Peyer's patch (tissue), 4 donors: Measurements from ENCODE around the gene NWD2.
A peak's percentile ranks its signal among the peaks of the same experiment; 100 is the strongest.

ENCODE experiments used
- CTCF ChIP-seq, 6 experiments: fragments of 450-650 bp in 4 of 6; fragments of 200-600 bp in 2 of 6; sonication (generic) in 1 of 6; IDR thresholded peaks; one replicate each; pipeline ENCODE4 v1.5.1; 2017 to 2019; ENCODE audit warnings: antibody characterized with exemption in 6 of 6, mild to moderate bottlenecking in 3 of 6, moderate library complexity in 1 of 6
- POLR2A ChIP-seq, 2 donors: fragments of 450-650 bp; IDR thresholded peaks; one replicate each; pipeline ENCODE4 v1.5.1; 2017; ENCODE audit warnings: antibody characterized with exemption in 2 of 2, mild to moderate bottlenecking in 2 of 2, moderate library complexity in 2 of 2

GRCh38 chr4:37434469-37434868, 189.9 kb downstream of the NWD2 start:
- TF ChIP-seq CTCF (IDR thresholded peaks at IDR 0.05) (peak in 2 of 6 experiments; percentile 26 to 33), POLR2A (IDR thresholded peaks at IDR 0.05) (no peak)
